CD4-positive, alpha-beta T cell treated with Interferon alpha-2 for 1 hour (primary cell): ENCODE results near the gene CMTM7.
"Not testable (repeated sequence)": the region's sequence is repeated elsewhere in the genome, so short reads cannot be mapped to it uniquely, and the experiment has no call there.

Source experiments
- DNase-seq, 2 donors: peaks; one replicate each; pipeline ENCODE4 v3.0.0-alpha.2; 2020 to 2022

The CMTM7 gene

DNA sequence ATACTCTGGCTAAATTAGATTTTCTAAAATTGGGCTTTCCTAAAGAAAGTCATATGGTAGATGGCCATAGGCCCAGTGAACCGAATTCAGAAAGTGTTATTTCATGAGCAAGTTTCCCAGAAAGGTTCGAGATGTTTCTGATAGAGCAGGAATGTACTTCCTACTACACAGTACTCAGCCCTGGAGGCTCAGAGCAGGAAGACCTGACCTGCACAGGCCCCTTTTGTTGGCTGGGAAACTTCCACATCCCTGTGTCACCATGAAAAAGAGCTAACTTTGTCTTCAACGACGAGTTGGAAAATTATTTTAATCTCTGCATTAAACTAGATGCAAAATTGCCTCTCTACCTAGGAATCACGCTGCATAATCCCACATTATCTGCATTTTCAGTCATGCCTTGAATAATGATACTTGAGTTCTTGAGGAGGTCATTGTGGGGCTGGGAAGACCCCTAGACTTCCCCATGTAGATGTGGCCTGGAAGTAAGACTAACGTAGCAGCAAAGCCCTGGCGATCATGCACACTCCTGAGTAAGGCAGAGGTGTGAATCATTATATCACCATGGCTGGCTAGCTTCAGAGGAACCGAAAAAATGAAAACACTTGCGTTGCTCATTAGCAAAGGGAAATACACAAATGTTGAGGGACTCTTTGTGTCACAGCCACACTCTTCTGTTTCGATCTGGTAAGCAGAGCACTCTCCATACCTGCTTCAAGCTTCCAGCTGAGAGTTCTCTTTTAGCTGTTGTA lies 47.1 kb downstream of the CMTM7 start:
- peak in 1 of 2 donors; percentile 18 for DNase-seq

- not testable (repeated sequence) for DNase-seq
Observed at GRCh38 chr3:32439421-32439820, 47.8 kb downstream of the CMTM7 start.

- DNase-seq: no peak
Observed at GRCh38 chr3:32440611-32441350, 49.1 kb downstream of the CMTM7 start.

DNA sequence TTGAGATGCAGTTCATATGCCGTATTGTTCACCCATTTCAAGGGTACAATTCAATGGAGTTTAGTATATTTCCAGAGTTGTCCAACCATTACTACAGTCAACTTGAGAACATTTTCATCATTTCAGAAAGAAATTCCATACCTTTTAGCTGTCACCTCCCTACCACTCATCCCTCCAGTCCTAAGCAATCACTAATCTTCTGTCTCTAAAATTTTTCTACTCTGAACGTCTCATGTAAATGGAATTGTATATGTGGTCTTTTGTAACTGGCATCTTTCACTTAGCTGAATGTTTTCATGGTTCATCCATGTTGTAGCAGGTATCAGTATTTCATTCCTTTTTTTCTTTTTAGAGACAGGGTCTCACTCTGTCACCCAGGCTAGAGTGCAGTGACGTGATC lies 51.1 kb downstream of the CMTM7 start:
- no peak for DNase-seq

DNA sequence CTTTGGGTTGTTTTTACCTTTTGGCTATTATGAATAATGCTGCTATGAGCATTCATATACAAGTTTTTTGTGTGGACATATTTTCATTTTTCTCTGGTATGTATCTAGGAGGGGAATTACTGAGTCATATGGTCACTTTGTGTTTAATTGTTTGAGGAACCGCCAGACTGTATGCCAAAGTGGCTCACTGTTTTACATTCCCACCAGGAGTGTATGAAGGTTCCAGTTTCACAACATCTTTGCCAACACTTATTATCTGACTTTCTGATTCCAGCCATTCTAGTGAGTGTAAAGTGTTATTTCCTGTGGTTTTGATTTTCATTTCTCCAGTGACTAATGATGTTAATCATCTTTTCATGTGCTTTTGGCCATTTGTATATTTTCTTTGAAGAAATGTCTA lies 51.8 kb downstream of the CMTM7 start:
- no peak for DNase-seq

GRCh38 chr3:32447865-32448400 lies 56.3 kb downstream of the CMTM7 start:
- no peak for DNase-seq

DNA sequence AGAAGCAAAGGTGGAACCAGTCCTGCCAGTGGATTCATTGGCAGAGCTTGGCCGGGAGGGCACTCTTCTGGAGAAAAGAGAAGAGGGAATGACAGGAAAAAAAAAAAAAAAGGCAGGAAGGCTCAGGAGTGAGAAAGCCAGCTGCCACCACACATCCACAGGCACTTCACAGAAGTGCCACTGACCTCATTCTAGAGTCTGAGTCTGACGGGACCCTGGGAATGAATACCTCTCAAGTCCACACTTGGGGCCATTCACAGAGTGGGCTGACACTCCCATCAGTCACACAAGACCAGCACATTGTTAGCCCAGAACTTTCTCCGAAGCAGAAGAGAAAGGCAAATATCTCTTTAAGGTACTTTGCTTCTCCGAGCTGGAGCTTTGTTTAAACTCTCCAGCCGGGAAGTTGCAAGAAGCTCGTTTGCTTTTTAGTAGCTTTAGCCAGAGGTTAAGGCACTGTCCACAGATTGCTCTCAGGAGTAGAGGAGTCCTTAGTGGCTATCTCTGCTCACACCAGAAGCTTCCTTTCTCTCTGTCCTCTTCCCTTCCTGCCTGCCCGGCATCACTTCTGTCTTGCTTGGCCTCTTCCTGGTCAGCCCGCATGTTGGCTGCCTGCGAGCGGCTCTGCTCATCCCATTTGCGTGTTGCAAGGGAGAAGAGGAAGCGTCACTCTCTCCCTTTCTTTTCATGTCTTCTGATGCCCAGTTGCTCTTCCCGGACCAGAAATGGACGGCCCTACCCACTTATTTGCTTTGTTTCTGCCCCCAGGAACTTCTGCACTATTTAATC lies 57.2 kb downstream of the CMTM7 start:
- DNase-seq: no peak

DNA sequence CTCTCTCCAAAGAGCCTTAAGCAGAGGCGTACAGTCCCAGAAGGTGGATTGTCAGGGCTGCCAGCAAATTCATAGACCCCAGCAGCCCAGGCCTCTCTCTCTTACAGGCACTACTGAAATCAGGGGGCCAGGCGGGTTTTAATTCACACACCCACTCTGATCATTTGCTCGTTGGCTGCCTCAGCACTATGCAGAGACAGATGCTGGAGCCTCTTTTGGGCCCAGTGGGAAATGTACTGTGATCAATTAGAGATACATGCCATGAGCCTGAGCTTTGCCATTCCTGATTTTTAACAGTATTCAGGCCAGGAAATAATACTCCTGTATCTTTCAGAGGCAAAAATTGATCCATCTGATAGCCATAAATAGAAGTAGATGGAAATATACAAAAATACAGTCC lies 58.0 kb downstream of the CMTM7 start:
- DNase-seq: no peak

DNA sequence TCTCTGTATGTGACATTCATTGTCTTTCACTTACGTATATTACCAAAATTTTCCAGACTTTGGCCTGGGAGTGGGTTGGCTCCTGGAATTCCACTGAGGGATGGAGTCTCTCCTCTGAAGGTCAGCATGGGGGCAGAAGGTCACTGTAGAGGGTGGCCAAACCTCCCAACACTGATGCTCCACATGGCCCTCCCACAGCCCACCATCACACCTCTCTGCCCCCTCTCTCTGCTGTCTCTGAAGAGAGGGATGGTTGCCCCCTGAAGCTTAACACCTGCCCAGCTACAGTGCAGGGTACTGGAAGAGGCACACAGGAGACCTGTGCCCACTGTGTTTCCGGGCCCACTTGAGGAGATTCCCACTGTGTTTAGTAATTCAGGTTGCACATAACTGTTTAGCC lies 58.8 kb downstream of the CMTM7 start:
- no peak for DNase-seq

DNA sequence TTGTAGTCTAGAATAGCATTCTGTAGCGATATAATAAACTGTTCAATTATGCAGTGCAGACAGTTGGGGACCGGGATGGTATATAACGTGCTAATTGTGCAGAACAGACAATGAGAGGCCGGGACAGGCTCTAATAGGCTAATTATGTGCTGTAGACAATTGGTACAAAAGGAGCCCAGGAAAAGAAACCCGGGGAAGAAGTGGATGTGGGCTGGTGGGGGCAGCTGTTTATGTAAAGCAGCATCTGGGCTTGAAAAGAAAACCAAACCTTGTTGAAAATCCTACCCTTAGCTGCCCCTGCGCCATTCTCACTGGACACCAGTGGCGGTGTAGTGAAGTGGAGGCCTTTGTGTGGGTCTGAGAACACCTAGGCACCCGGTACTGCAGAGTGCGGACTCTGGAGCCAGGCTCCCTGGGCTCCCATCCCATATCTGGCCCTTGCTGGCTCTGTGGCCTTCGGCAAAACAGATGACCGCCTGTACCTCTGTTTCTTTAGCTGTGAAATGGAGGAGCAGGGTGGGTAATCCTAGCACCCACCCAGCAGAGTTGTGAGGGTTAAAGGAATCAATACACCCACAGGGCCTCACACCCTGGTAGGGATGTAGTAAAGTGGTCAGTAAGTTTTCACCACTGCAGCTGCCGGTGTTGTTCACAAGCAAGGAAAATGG lies 59.5 kb downstream of the CMTM7 start:
- no peak for DNase-seq

- DNase-seq: no peak
Observed at GRCh38 chr3:32452009-32452408, 60.4 kb downstream of the CMTM7 start.

GRCh38 chr3:32453346-32453745 lies 61.7 kb downstream of the CMTM7 start:
- no peak for DNase-seq

DNA sequence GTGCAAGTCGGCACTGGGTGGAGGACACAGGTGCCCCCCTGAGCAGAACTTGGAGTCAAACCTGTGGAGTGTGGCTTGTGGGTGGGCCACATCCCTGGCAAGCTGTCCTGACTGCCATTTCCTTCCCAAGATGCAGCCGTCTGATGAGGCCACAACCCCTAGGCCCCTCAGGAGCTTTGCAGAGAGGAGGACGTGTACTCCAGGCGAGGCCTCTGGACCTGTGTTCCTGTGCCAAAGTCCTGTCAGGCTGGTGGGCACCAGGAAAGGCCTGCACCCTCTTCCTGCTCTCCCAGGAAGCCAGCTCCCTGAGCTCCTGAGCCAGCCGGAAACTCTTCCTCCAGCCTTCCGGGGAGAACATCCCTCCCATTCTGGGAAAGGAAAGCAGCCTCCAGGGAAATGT lies 62.5 kb downstream of the CMTM7 start:
- no peak for DNase-seq

DNA sequence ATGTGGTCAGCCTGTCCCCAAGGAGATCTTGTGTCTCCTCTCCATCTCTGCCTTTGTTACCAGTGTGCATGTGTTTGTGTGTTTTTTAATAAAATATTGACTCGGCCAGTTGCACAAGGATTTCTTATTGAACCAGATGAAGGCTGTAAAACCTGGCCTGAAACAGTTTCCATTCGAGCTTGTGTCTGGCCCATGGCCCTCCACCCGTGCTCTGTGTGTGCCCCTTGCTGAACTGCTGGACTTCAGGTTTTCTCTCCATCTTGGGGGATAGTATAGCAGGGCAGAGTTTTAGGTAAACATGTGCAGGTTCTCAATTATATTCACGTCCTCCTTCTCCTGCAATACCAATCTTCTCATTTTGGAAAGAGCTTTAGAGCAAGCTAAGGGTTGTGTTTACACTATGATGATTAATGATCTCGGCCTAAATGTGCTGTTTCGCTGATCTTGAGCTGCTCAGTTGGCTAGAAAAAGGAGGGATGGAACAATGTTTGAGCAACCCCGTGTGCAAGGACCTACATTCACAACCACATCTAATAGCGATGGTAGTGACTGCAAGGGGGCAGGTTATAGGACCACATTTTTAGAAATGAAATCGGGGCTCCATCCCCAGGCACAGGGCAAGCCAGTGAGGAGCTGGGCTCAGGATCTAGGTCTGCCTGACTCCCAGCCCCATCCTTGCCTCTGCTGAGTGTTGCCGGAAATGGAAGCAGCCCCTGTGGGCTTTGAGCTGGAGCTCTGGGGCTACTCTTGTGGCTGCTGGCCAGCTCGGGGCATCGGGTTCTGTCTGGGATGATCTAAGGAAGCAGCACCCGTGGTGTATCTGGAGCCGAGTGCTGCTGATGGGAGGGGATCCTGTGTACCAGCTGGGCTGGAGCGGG lies 63.3 kb downstream of the CMTM7 start:
- no peak for DNase-seq

DNA sequence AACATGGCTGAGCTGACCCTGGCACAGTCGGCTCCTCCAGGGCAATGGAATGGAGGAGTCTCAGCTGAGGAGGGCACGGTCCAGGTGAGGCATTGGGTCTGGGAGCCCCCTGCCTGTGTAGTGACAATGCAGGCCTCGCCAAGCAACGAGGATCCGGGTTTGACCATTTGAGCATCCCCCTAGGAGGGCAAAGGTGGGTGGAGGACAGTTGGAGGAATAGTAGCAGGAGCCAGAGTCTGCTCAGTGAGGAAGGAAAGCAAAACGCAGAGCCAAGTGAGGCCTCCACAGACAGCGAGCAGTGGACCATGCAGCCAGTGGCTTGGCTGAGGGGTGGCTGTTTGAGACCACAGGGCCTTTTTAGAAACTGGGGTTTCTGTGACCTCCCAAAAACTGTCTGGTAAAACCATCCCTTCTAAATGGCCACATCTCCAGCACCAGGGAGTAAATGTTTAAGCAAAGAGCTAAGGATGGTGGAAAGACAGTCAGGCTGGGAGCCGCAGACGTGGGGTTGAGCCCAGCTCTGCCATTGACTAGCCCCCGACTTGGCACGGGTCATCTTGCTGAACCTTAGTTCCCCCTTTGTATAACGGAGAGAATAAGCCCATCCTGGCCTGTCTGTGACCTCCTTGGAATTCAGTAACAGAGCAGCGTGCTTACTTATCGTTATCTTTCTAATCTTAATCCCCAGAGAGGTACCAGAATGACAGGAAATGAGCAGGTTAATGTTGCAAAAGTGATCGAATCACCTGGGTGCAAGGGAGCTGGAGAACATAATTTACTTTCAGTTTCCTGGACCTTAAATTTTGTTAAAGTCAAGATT lies 64.2 kb downstream of the CMTM7 start:
- peak in 1 of 2 donors; percentile 65 for DNase-seq

DNA sequence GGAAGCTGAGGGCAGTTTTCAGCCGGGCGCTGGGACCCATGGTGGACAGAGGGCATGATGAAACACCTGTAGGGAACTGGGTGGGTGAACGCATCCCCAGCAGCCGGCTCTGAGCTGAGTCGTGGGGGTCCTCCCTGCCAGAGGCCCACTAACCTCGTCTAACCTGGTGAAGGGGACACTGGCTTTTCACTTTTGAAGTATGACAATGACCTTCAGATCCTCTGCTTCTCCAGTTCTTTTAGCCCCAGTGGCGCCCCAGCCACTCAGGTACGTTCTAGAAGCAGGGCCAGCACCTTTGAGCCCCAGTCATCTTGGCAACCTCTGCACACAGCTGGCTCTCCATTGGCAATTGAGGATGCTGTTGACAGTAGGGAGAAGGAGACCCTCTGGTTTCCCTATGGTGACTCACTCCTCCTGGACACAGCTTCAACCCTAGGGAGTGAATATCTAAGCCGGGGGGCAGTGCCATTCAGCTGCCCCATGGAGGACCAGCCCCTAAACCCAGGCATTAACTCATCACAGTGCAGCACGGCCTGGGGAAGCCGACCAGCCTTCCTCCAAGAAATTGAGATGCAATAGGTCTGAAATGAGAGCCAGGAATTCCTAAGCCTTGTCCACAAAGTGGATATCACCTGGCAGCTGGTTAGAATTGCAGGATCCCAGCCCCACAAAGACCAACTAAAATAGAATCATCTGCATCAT lies 64.9 kb downstream of the CMTM7 start:
- no peak for DNase-seq

DNA sequence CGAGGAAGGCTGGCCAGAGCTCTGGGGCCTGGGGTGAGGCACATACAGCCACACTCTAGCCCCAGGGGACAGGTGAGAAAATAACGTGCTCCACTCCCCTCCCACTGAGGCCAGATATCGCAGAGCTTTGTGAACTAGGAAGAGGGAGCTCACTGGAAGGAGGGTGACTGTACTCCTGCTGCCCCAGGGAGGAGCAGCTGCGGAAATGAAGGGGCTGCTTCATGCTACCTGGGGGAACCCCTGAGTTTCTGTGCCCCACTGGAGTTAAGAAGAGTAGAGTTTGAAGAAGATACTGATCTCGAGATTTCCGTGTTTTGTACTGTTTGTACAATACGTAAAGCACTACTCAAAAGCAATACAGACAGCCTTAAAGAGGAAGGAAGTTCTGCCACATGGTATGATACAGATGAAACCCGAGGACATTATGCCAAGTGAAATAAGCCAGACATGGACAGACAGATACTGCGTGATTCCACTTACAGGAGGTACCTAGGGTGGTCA lies 66.4 kb downstream of the CMTM7 start:
- DNase-seq: peak; percentile 77 to 85

DNA sequence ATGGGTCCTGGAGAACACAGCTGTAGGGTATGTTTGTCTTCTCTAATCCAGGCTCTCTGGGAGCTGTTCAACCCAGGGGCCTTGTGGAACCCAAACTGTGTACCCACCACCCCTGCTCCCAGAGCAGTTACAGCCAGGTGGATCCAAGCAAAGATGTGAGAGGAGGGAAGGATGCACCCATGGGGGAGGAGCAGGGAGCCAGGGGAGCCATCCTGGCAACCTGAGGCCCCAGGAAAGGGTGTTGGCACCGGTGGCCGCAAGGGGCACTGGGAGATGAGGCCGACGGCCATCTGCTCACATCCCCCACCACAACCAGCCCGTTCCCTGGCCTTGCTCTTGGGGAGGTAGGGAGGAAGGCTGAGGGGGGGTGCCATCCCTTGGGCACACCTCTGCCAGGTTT lies 67.8 kb downstream of the CMTM7 start:
- DNase-seq: no peak

DNA sequence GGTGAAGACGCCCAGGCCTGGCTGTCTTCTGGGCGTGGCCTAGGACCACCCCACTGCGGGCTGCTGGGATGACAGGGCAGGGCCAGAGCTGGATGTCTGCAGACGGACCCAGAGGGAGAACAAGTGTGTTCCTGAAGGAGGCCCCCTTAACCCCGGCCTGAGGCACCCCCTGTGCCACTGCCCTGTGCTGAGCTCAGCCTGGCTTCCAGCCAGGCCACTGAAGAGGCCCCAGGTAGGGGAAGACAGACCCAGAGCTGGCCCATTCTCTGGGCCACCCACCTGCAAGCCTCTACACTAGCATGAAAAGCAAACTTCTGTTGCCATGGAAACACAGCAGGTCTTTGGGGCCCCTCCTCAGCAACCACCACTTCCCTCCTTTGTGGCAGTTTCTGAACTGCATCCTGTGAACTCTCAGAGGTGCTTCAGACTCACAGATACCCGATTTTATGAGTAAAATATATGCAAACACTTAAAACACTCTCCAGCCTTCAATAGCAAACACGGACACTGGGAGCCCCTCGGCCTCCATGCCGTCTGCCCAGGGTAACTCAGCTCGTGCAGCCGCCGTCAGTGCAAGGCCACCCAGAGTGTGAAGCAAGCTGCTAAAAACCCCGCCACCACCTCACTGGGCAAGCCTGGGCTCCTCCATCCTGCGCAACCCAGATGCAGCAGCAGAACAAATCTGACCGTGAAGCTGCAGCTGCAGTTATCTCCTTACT lies 68.5 kb downstream of the CMTM7 start:
- peak; percentile 90 to 93 for DNase-seq
